Peyer's patch (tissue), 4 donors: ENCODE data around the gene GPR132.
"Not testable (repeated sequence)": the region's sequence is repeated elsewhere in the genome, so short reads cannot be mapped to it uniquely, and the experiment has no call there.

Experiments
- POLR2A ChIP-seq, 2 donors: fragments of 450-650 bp; IDR thresholded peaks; one replicate each; pipeline ENCODE4 v1.5.1; 2017; ENCODE audit warnings: antibody characterized with exemption in 2 of 2, mild to moderate bottlenecking in 2 of 2, moderate library complexity in 2 of 2
- TF ChIP-seq, protein P1 (sequence below), 6 experiments: fragments of 450-650 bp in 4 of 6; fragments of 200-600 bp in 2 of 6; sonication (generic) in 1 of 6; IDR thresholded peaks; one replicate each; pipeline ENCODE4 v1.5.1; 2017 to 2019; ENCODE audit warnings: antibody characterized with exemption in 6 of 6, mild to moderate bottlenecking in 3 of 6, moderate library complexity in 1 of 6

DNA sequence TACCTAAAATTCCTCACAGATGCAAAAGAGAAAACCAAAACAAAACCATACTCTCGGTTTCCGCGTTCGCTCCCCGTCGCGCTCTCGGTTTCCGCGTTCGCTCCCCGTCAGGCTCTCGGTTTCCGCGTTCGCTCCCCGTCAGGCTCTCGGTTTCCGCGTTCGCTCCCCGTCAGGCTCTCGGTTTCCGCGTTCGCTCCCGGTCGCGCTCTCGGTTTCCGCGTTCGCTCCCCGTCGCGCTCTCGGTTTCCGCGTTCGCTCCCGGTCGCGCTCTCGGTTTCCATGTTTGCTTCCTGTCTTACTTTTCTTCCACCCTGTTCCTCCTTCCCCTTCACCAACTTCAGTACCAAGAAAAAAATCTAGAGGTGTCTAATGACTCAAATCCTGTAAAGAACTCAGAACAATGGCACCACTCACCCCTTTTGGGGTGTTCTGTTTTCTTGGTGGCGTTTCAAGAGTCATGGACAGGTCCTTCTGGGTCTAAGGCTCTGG, 31.8 kb downstream of the GPR132 start:
- not testable (repeated sequence) for TF ChIP-seq POLR2A (IDR thresholded peaks at IDR 0.05)
- TF ChIP-seq, protein P1, sequence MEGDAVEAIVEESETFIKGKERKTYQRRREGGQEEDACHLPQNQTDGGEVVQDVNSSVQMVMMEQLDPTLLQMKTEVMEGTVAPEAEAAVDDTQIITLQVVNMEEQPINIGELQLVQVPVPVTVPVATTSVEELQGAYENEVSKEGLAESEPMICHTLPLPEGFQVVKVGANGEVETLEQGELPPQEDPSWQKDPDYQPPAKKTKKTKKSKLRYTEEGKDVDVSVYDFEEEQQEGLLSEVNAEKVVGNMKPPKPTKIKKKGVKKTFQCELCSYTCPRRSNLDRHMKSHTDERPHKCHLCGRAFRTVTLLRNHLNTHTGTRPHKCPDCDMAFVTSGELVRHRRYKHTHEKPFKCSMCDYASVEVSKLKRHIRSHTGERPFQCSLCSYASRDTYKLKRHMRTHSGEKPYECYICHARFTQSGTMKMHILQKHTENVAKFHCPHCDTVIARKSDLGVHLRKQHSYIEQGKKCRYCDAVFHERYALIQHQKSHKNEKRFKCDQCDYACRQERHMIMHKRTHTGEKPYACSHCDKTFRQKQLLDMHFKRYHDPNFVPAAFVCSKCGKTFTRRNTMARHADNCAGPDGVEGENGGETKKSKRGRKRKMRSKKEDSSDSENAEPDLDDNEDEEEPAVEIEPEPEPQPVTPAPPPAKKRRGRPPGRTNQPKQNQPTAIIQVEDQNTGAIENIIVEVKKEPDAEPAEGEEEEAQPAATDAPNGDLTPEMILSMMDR (IDR thresholded peaks at IDR 0.05), result not testable (repeated sequence)
